Mucosa of stomach (tissue), 1 donor: ENCODE data around the gene ADARB2.
"Not testable (repeated sequence)": the region's sequence is repeated elsewhere in the genome, so short reads cannot be mapped to it uniquely, and the experiment has no call there.

Source experiments
- H3K27me3 ChIP-seq: one replicate; pipeline ENCODE4 v1.7.0; 2013; ENCODE audit warnings: mild to moderate bottlenecking, low read length; ENCODE audit not compliant: control insufficient read depth, insufficient read depth
- H3K36me3 ChIP-seq: one replicate; pipeline ENCODE4 v1.7.0; 2013; ENCODE audit warnings: low read length; ENCODE audit not compliant: control insufficient read depth, insufficient read depth
- H3K4me1 ChIP-seq: one replicate; pipeline ENCODE4 v1.7.0; 2013; ENCODE audit warnings: mild to moderate bottlenecking, low read length; ENCODE audit not compliant: control insufficient read depth, insufficient read depth
- H3K4me3 ChIP-seq: one replicate; pipeline ENCODE4 v1.7.0; 2013; ENCODE audit warnings: low read length
- H3K9ac ChIP-seq: one replicate; pipeline ENCODE4 v1.7.0; 2013; ENCODE audit warnings: mild to moderate bottlenecking, low read length, moderate library complexity
- H3K9me3 ChIP-seq: one replicate; pipeline ENCODE4 v1.7.0; 2013; ENCODE audit warnings: mild to moderate bottlenecking, low read length, moderate library complexity; ENCODE audit not compliant: control insufficient read depth
- donor health status: Pancreatic carcinoma.

The ADARB2 gene

DNA sequence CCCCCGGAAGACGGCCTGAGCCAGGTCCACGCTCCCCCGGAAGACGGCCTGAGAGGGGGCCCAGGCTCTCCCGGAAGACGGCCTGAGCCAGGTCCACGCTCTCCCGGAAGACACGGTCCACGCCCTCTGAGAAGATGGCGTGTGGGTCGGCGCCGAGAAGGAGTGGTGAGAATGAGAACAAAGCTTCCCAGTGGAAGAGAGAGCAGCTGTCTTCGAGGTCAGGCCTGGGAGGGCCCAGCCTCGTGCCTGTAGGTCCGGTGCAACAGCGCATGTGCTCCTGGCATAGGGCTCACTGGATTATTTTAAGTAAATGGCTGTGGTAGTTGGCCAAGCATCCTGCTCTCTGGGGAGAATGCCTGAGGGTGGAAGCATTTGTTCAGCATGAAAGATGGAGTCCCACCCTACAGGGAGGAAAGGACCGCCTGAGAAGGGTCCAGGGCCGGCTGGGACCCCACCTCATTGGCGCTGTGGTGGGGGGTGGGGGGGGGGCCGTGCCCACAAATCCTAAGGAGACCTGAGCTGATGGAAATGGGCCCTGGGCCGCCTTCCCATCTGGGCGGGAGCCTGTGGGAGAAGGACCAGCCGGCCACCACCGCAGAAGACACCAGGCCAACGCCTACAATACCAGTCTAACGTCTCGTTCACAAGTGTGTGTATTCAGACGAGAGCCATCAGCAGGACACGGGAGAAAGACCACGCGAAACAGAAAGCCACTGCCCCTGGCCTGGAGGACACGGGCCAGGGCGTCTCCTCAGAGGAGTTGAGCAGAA lies 471.1 kb downstream of the ADARB2 start:
- Histone ChIP-seq H3K9me3 (no peaks in the 10 kb centered on the region), H3K9ac (no peak overlapping the region), H3K4me1 (no peaks in the 10 kb centered on the region), H3K4me3 (no peak overlapping the region), H3K36me3 (no peaks in the 10 kb centered on the region), H3K27me3 (no peaks in the 10 kb centered on the region)

DNA sequence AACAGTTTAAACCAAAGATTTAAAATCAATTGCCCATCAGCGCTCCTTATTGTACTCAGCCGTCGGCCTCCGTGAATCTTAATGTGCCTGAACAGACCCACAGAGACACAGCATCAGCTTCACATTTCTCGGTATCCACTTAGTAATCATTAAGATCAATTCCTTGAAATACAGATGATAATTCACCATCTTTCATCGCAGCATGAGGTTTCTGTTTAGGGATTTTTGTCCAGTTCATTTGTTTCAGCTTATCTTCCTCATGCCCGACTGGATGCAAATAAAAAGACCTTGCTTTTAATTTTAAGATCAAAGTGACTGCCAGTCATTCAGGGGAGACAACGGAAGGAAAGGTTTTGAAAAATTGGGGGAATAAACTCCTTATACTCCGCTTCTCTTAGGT lies 473.3 kb downstream of the ADARB2 start:
- no peak overlapping the region for H3K9ac ChIP-seq
- no peaks in the 10 kb centered on the region for H3K27me3 ChIP-seq
- no peak overlapping the region for H3K4me3 ChIP-seq
- no peaks in the 10 kb centered on the region for H3K36me3 ChIP-seq
- H3K4me1 ChIP-seq = no peaks in the 10 kb centered on the region
- no peaks in the 10 kb centered on the region for H3K9me3 ChIP-seq

DNA sequence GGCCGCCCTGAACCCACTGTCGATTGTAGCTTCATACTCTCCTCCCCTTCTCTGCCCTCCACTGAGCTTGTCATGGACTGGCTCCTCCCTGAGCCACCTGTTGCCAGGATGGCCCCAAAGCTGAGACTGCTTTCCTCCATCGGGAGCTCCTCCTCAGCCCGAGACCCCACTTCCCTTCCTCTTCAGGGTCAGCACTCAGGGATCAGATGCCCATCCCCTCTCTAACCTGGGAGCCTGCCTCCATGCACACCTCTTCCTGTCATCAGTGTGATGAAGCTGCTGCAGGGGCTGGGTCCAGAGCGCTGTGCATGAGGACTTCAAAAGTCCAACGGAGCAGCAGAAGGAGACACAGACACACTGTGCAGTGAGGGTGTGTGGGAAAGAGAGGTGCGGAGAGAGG lies 480.1 kb downstream of the ADARB2 start:
- Histone ChIP-seq H3K4me1 (no peaks in the 10 kb centered on the region), H3K9ac (no peak overlapping the region), H3K9me3 (no peaks in the 10 kb centered on the region), H3K27me3 (no peaks in the 10 kb centered on the region), H3K36me3 (no peaks in the 10 kb centered on the region), H3K4me3 (no peak overlapping the region)

- Histone ChIP-seq H3K4me1 (no peaks in the 10 kb centered on the region), H3K27me3 (no peaks in the 10 kb centered on the region), H3K9ac (no peak overlapping the region)
These were observed 480.9 kb downstream of the ADARB2 start for GRCh38 chr10:1256432-1256725.

GRCh38 chr10:1255600-1256431 lies 481.5 kb downstream of the ADARB2 start:
- Histone ChIP-seq H3K9me3 (no peaks in the 10 kb centered on the region), H3K36me3 (no peaks in the 10 kb centered on the region), H3K9ac (no peak overlapping the region), H3K4me1 (no peaks in the 10 kb centered on the region), H3K27me3 (no peaks in the 10 kb centered on the region), H3K4me3 (no peak overlapping the region)

More at GRCh38 chr10:1256432-1256725, 480.9 kb downstream of the ADARB2 start:
- Histone ChIP-seq H3K36me3 (no peaks in the 10 kb centered on the region), H3K4me3 (no peak overlapping the region), H3K9me3 (no peaks in the 10 kb centered on the region)

DNA sequence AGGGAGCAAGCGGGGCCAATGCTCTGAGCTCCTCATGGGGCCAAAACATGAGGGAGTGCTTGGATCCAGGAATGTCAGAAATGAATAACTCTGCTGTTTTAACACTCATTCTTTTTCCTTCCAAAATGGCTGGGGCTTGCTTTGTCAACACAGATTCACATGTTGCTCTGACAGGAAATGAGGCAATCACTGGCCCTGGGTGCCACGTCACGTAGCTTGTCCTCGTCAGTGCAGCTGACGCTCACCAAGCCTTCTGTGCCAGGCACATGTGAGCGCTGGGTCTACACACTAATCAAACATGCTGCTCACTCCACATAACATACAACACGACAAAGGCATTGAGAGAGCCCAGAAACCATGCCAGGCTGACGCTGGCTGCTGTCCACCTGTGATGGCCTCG lies 482.2 kb downstream of the ADARB2 start:
- H3K4me1 ChIP-seq = no peaks in the 10 kb centered on the region
- no peak overlapping the region for H3K4me3 ChIP-seq
- H3K9me3 ChIP-seq = no peaks in the 10 kb centered on the region
- H3K36me3 ChIP-seq = no peaks in the 10 kb centered on the region
- H3K9ac ChIP-seq = no peak overlapping the region
- no peaks in the 10 kb centered on the region for H3K27me3 ChIP-seq

GRCh38 chr10:1253523-1254353 lies 483.6 kb downstream of the ADARB2 start:
- Histone ChIP-seq H3K36me3 (no peaks in the 10 kb centered on the region), H3K9me3 (no peaks in the 10 kb centered on the region), H3K4me3 (no peak overlapping the region), H3K27me3 (no peaks in the 10 kb centered on the region), H3K9ac (no peak overlapping the region), H3K4me1 (no peaks in the 10 kb centered on the region)

DNA sequence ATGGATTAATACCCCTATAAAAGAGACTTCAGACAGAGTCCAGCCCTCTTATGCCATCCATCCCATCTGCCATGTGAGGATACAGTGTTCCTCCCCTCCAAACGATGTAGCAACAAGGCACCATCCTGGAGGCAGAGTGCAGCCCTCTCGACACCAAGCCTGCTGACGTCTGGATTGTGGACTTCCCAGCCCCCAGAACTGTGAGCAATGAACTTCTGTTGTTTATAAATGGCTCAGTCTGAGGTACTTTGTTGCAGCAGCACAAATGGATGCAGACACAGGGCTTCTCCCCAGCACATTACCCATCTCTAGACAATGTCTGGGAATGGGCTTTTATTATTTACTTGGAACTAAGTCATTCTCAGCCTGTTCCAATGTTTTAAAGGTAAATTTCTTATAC lies 485.6 kb downstream of the ADARB2 start:
- H3K27me3 ChIP-seq = no peaks in the 10 kb centered on the region
- H3K9ac ChIP-seq = no peak overlapping the region
- no peaks in the 10 kb centered on the region for H3K36me3 ChIP-seq
- no peak overlapping the region for H3K4me3 ChIP-seq
- no peaks in the 10 kb centered on the region for H3K4me1 ChIP-seq
- no peaks in the 10 kb centered on the region for H3K9me3 ChIP-seq

DNA sequence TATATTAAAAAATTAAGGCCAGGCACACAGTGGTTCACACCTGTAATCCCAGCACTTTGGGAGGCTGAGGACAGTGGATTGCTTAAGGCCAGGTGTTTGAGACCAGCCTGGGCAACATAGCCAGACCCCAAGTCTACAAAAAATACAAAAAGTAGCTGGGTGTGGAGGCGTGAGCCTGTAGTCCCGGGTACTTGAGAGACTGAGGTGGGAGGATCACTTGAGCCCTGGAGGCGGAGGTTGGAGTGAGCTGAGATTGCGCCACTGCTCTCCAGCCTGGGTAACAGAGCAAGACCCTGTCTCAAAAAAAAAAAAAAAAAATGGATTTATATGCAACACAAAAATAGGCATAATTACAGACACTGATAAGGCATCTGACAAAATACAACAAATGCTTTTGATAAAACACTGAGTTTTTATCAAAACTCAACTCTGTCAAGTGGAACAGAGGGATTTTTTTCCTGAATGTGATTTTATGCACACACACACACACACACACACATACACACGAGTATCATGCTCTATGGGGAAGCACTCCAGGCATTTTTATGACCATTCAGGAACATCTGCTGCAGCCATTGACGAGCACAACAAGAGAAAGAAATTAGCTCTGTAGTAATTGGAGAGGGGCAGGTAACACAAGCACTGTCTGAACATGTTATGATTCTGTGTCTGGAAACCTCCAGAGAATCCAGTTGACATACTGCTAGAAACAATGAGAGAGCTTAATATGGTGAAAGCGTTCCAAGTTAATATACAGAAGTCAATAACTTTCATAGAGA lies 488.0 kb downstream of the ADARB2 start:
- no peaks in the 10 kb centered on the region for H3K27me3 ChIP-seq
- H3K36me3 ChIP-seq = no peaks in the 10 kb centered on the region
- no peaks in the 10 kb centered on the region for H3K4me1 ChIP-seq
- no peak overlapping the region for H3K9ac ChIP-seq
- H3K4me3 ChIP-seq = no peak overlapping the region
- H3K9me3 ChIP-seq = no peaks in the 10 kb centered on the region

GRCh38 chr10:1248262-1248630 lies 489.1 kb downstream of the ADARB2 start:
- H3K4me3 ChIP-seq, H3K36me3 ChIP-seq, H3K9me3 ChIP-seq, H3K27me3 ChIP-seq, H3K4me1 ChIP-seq, H3K9ac ChIP-seq: not testable (repeated sequence)

GRCh38 chr10:1247598-1248261 lies 489.6 kb downstream of the ADARB2 start:
- H3K4me3 ChIP-seq = no peak overlapping the region
- H3K27me3 ChIP-seq = no peaks in the 10 kb centered on the region
- no peaks in the 10 kb centered on the region for H3K9me3 ChIP-seq
- no peak overlapping the region for H3K9ac ChIP-seq
- no peaks in the 10 kb centered on the region for H3K36me3 ChIP-seq
- H3K4me1 ChIP-seq = no peaks in the 10 kb centered on the region
